Bronchial epithelial cell (primary cell): ENCODE measurements around the gene LRRC4C. TPM values are rescaled to one million over a fixed set of nuclear protein-coding genes. Genes with fewer than 3 reads are reported as not detected.

ENCODE experiments used
- DNase-seq: peaks from one replicate; pipeline ENCODE4 v3.0.0-alpha.2; 2010; ENCODE audit warnings: low read depth
- FAIRE-seq: peaks from 2 replicates; lab custom pipeline; 2011; peaks lifted over from hg19 to GRCh38; lab: Jason Lieb, UNC
- H3K27me3 ChIP-seq: 2 replicates; pipeline ENCODE4 v1.5.1; 2011; ENCODE audit warnings: low read length; ENCODE audit not compliant: control insufficient read depth, insufficient read depth
- H3K36me3 ChIP-seq: 2 replicates; pipeline ENCODE4 v1.5.1; 2011; ENCODE audit warnings: low read length; ENCODE audit not compliant: control insufficient read depth, insufficient read depth
- H3K4me3 ChIP-seq: 2 replicates; pipeline ENCODE4 v1.5.1; 2011; ENCODE audit warnings: mild to moderate bottlenecking, low read depth, low read length, control low read depth
- CTCF ChIP-seq: IDR thresholded peaks from 2 replicates; pipeline ENCODE4 v1.5.1; 2011; ENCODE audit warnings: mild to moderate bottlenecking, moderate library complexity, low read length, control low read depth, inconsistent platforms; ENCODE audit not compliant: insufficient read depth, severe bottlenecking
- total RNA-seq: library from RNA; depleted of rRNA; stranded (reverse); fragments of >200 nt; gene quantifications from 2 replicates; pipeline ENCODE4 v1.2.1, GENCODE V29; 2014

LRRC4C gene
- total RNA-seq, 1 donor from 2014 or later = not detected

GRCh38 chr11:40716344-40717130 is 742.9 kb downstream of the LRRC4C start:
- no peak for DNase-seq
- no peak overlapping the region for H3K4me3 ChIP-seq
- TF ChIP-seq CTCF = no peak
- FAIRE-seq = no peak
- no peaks in the 10 kb centered on the region for H3K27me3 ChIP-seq
- H3K36me3 ChIP-seq = no peaks in the 10 kb centered on the region

DNA sequence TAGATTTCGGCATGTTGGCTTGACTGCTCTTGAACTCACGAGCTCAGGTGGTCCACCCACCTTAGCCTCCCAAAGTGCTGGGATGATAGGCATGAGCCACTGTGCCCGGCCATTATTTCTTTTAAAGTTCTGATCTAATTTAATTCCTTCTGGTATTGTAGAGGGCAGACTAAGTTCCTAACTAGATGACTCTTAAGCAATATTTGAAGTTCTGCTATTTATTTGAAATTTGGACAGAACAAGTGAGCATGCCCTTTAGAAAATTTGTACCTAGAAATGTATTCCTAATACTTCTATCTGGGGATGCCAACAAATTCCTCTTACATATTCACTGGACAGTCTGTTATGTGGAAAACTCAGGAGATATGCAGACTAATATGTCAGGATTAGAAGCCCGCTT is 746.4 kb downstream of the LRRC4C start:
- DNase-seq = no peak
- no peaks in the 10 kb centered on the region for H3K36me3 ChIP-seq
- no peak for TF ChIP-seq CTCF
- no peak for FAIRE-seq
- H3K27me3 ChIP-seq = no peaks in the 10 kb centered on the region
- no peak overlapping the region for H3K4me3 ChIP-seq

DNA sequence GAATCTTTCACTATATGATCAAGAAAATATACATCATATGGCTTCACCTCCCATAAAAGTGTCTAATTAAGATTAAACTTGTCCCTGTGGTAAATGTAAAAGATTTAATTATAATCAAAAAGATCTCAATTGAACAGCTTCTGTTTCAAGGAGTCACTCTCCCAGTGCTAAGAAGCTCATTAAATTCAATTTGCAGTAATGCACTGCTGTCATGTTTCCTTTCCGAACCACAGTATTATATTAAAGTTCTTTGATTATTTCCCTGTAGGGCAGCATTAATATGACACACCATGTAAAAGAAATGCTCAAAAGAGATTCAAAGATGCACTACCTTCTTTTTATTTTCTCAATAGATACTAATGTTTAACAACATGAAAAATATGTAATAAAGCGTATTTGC is 758.4 kb downstream of the LRRC4C start:
- Histone ChIP-seq H3K27me3 (no peaks in the 10 kb centered on the region), H3K36me3 (no peaks in the 10 kb centered on the region), H3K4me3 (no peak overlapping the region)
- no peak for TF ChIP-seq CTCF
- FAIRE-seq (no peak), DNase-seq (no peak)

DNA sequence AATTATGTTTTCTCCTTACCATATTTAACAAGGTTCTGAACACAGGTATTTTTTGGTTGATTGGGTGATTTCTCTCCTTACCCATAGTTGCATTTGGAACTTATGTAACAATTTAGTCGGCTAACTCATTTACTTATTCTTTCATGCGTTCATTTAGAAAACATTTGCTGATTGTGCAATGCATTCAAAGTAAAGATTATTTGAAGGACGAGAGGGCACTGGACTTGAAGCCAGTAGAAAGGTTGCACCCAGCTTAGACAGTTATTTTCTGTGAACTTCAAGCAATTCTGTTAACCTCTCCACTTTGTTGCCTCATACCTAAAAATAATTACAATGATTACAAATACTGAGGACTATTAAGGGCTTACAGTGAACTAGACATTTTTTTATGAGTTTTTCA is 769.6 kb downstream of the LRRC4C start:
- DNase-seq (no peak), FAIRE-seq (no peak)
- no peaks in the 10 kb centered on the region for H3K36me3 ChIP-seq
- TF ChIP-seq CTCF = no peak
- no peak overlapping the region for H3K4me3 ChIP-seq
- no peaks in the 10 kb centered on the region for H3K27me3 ChIP-seq

GRCh38 chr11:40688369-40688768 is 771.1 kb downstream of the LRRC4C start:
- Histone ChIP-seq H3K27me3 (no peaks in the 10 kb centered on the region), H3K4me3 (no peak overlapping the region), H3K36me3 (no peaks in the 10 kb centered on the region)
- DNase-seq = no peak
- no peak for TF ChIP-seq CTCF
- FAIRE-seq = no peak

- DNase-seq = no peak
- H3K27me3 ChIP-seq = no peaks in the 10 kb centered on the region
- TF ChIP-seq CTCF = no peak
- no peak for FAIRE-seq
- H3K36me3 ChIP-seq = no peaks in the 10 kb centered on the region
- H3K4me3 ChIP-seq = no peak overlapping the region
These were observed 772.7 kb downstream of the LRRC4C start for GRCh38 chr11:40686765-40687164.
